Thymus (tissue), 11 donors: ENCODE measurements around the gene TRIM14. TPM values are rescaled to one million over a fixed set of nuclear protein-coding genes. Genes with fewer than 3 reads are reported as not detected.

Source experiments
- DNase-seq, 9 donors: peaks; one replicate each; pipeline ENCODE4 v3.0.0-alpha.2; 2013; ENCODE audit warnings: low spot score in 9 of 9, low read depth in 6 of 9, missing footprints in 1 of 9
- H3K27ac ChIP-seq, 2 donors: one replicate each; pipeline ENCODE4 v1.5.1; 2013; ENCODE audit warnings: control low read depth in 1 of 2, low read depth in 1 of 2, low read length in 1 of 2, mild to moderate bottlenecking in 1 of 2, moderate library complexity in 1 of 2
- H3K27me3 ChIP-seq, 2 donors: one replicate each; pipeline ENCODE4 v1.5.1; 2013; ENCODE audit warnings: low read length in 1 of 2; ENCODE audit not compliant: control insufficient read depth in 2 of 2, insufficient read depth in 1 of 2
- H3K36me3 ChIP-seq, 2 donors: one replicate each; pipeline ENCODE4 v1.5.1; 2013; ENCODE audit warnings: low read length in 1 of 2, mild to moderate bottlenecking in 1 of 2, moderate library complexity in 1 of 2; ENCODE audit not compliant: control insufficient read depth in 2 of 2, insufficient read depth in 2 of 2
- H3K4me1 ChIP-seq, 2 donors: one replicate each; pipeline ENCODE4 v1.5.1; 2013; ENCODE audit warnings: low read length in 2 of 2; ENCODE audit not compliant: control insufficient read depth in 2 of 2, insufficient read depth in 2 of 2
- H3K4me3 ChIP-seq, 2 donors: one replicate each; pipeline ENCODE4 v1.5.1; 2013; ENCODE audit warnings: low read length in 2 of 2, control low read depth in 1 of 2, mild to moderate bottlenecking in 1 of 2
- H3K9me3 ChIP-seq, 2 donors: one replicate each; pipeline ENCODE4 v1.5.1; 2013; ENCODE audit warnings: low read length in 1 of 2, mild to moderate bottlenecking in 1 of 2; ENCODE audit not compliant: control insufficient read depth in 2 of 2, insufficient read depth in 1 of 2
- WGBS: extraction: QIAGEN DNeasy Blood & Tissue Kit; methylation state at CpG from one replicate; pipeline ENCODE4 v1.1.7; 2013; 5-methylcytosine and 5-hydroxymethylcytosine counted together
- polyA plus RNA-seq: library from polyadenylated mRNA; stranded (reverse); fragments of 200-250 nt; gene quantifications from one replicate; pipeline ENCODE4 v1.2.3, GENCODE V29; 2013
- total RNA-seq: library from RNA; stranded (reverse); fragments of 120-200 nt; gene quantifications from one replicate; pipeline ENCODE4 v1.2.4, GENCODE V29; 2013
- donor health status: healthy.

Gene TRIM14
- total and polyA plus RNA-seq, 2 donors, result 12.7 to 16.4 TPM

- WGBS, result 98% methylated on average over 7 of the region's 7 CpGs
- H3K4me1 ChIP-seq, result peaks cover 67 to 92% of the 10 kb centered on the region in 2 donors
- H3K27ac ChIP-seq, result peak overlapping the region; percentile 82 to 96
- no peaks in the 10 kb centered on the region for H3K9me3 ChIP-seq
- no peaks in the 10 kb centered on the region for H3K27me3 ChIP-seq
- peaks cover 0 to 39% of the 10 kb centered on the region in 2 donors for H3K36me3 ChIP-seq
- no peak for DNase-seq
- no peak overlapping the region for H3K4me3 ChIP-seq
Measured at GRCh38 chr9:98105006-98105405, 14.0 kb downstream of the TRIM14 start.

- no peaks in the 10 kb centered on the region for H3K27me3 ChIP-seq
- H3K36me3 ChIP-seq, result peaks cover 0 to 39% of the 10 kb centered on the region in 2 donors
- peaks cover 69 to 92% of the 10 kb centered on the region in 2 donors for H3K4me1 ChIP-seq
- DNase-seq, result peak in 1 of 9 donors; percentile 59
- H3K9me3 ChIP-seq, result no peaks in the 10 kb centered on the region
- H3K27ac ChIP-seq, result peak overlapping the region; percentile 82 to 96
- no peak overlapping the region for H3K4me3 ChIP-seq
- 65% methylated on average over 3 of the region's 3 CpGs for WGBS
Measured at GRCh38 chr9:98104445-98104881, 14.6 kb downstream of the TRIM14 start.

- Histone ChIP-seq H3K9me3 (no peaks in the 10 kb centered on the region), H3K4me1 (peaks cover 67 to 91% of the 10 kb centered on the region in 2 donors), H3K4me3 (no peak overlapping the region), H3K27me3 (no peaks in the 10 kb centered on the region), H3K36me3 (peaks cover 4 to 44% of the 10 kb centered on the region in 2 donors), H3K27ac (peak overlapping the region; percentile 96 to 98)
- DNase-seq, result peak; percentile 79 to 98 (median 95)
- 1% methylated on average over 6 of the region's 6 CpGs for WGBS
Measured at GRCh38 chr9:98101868-98102273, 17.2 kb downstream of the TRIM14 start.

- DNase-seq, result no peak
- H3K4me3 ChIP-seq, result no peak overlapping the region
- H3K36me3 ChIP-seq, result peaks cover 4 to 49% of the 10 kb centered on the region in 2 donors
- WGBS, result 84% methylated on average over 7 of the region's 7 CpGs
- no peaks in the 10 kb centered on the region for H3K9me3 ChIP-seq
- peak overlapping the region; percentile 96 to 98 for H3K27ac ChIP-seq
- H3K27me3 ChIP-seq, result no peaks in the 10 kb centered on the region
- peaks cover 67 to 93% of the 10 kb centered on the region in 2 donors for H3K4me1 ChIP-seq
Measured at GRCh38 chr9:98101416-98101815, 17.6 kb downstream of the TRIM14 start.

- Histone ChIP-seq H3K27ac (peak overlapping the region in 1 of 2 donors; percentile 96), H3K4me1 (peaks cover 58 to 87% of the 10 kb centered on the region in 2 donors), H3K4me3 (no peak overlapping the region), H3K9me3 (no peaks in the 10 kb centered on the region), H3K36me3 (peaks cover 12 to 49% of the 10 kb centered on the region in 2 donors), H3K27me3 (no peaks in the 10 kb centered on the region)
- DNase-seq, result no peak
Measured at GRCh38 chr9:98100456-98100855, 18.6 kb downstream of the TRIM14 start.

- 17% methylated on average over 5 of the region's 5 CpGs for WGBS
- peaks cover 54 to 84% of the 10 kb centered on the region in 2 donors for H3K4me1 ChIP-seq
- H3K27me3 ChIP-seq, result no peaks in the 10 kb centered on the region
- peaks cover 17 to 49% of the 10 kb centered on the region in 2 donors for H3K36me3 ChIP-seq
- peak overlapping the region; percentile 87 to 96 for H3K27ac ChIP-seq
- H3K4me3 ChIP-seq, result no peak overlapping the region
- H3K9me3 ChIP-seq, result no peaks in the 10 kb centered on the region
- peak in 2 of 9 donors; percentile 50 to 77 for DNase-seq
Measured at GRCh38 chr9:98099898-98100297, 19.1 kb downstream of the TRIM14 start.

GRCh38 chr9:98099346-98099745 is 19.7 kb downstream of the TRIM14 start:
- H3K36me3 ChIP-seq, result peaks cover 23 to 52% of the 10 kb centered on the region in 2 donors
- H3K4me3 ChIP-seq, result no peak overlapping the region
- DNase-seq, result no peak
- peaks cover 50 to 82% of the 10 kb centered on the region in 2 donors for H3K4me1 ChIP-seq
- H3K27ac ChIP-seq, result peak overlapping the region; percentile 87 to 96
- WGBS, result 100% methylated on average over 2 of the region's 2 CpGs
- H3K27me3 ChIP-seq, result no peaks in the 10 kb centered on the region
- H3K9me3 ChIP-seq, result no peaks in the 10 kb centered on the region

GRCh38 chr9:98097836-98098235 is 21.2 kb downstream of the TRIM14 start:
- H3K27ac ChIP-seq, result peak overlapping the region in 1 of 2 donors; percentile 86
- DNase-seq, result peak in 1 of 9 donors; percentile 62
- no peaks in the 10 kb centered on the region for H3K9me3 ChIP-seq
- peaks cover 34 to 52% of the 10 kb centered on the region in 2 donors for H3K36me3 ChIP-seq
- WGBS, result 88% methylated on average over 4 of the region's 4 CpGs
- no peaks in the 10 kb centered on the region for H3K27me3 ChIP-seq
- H3K4me3 ChIP-seq, result no peak overlapping the region
- peaks cover 43 to 73% of the 10 kb centered on the region in 2 donors for H3K4me1 ChIP-seq

- WGBS, result 98% methylated on average over 5 of the region's 5 CpGs
- DNase-seq, result no peak
- Histone ChIP-seq H3K36me3 (peaks cover 34 to 52% of the 10 kb centered on the region in 2 donors), H3K27ac (no peak overlapping the region), H3K9me3 (no peaks in the 10 kb centered on the region), H3K4me3 (no peak overlapping the region), H3K4me1 (peaks cover 36 to 67% of the 10 kb centered on the region in 2 donors), H3K27me3 (no peaks in the 10 kb centered on the region)
Measured at GRCh38 chr9:98096091-98096490, 22.9 kb downstream of the TRIM14 start.
